Choroid plexus epithelial cell (primary cell): ENCODE data around the gene SNED1.

ENCODE experiments used
- DNase-seq: peaks from one replicate; pipeline ENCODE4 v3.0.0-alpha.2; 2010; ENCODE audit warnings: low read depth
- H3K4me3 ChIP-seq: 2 replicates; pipeline ENCODE4 v1.5.1; 2011; ENCODE audit warnings: low read depth, mild to moderate bottlenecking, control low read depth, low read length, moderate library complexity
- CTCF ChIP-seq: conservative IDR thresholded peaks from 2 replicates; pipeline ENCODE4 v1.5.1; 2011; ENCODE audit warnings: low read depth, mild to moderate bottlenecking, control low read depth, inconsistent platforms, low read length, moderate library complexity

The SNED1 gene

GRCh38 chr2:240957656-240958365, 40.6 kb upstream of the SNED1 start:
- H3K4me3 ChIP-seq = no peak overlapping the region
- no peak for TF ChIP-seq CTCF
- DNase-seq = peak; percentile 27

GRCh38 chr2:240958366-240959213, 39.8 kb upstream of the SNED1 start:
- no peak overlapping the region for H3K4me3 ChIP-seq
- DNase-seq = no peak
- TF ChIP-seq CTCF = no peak

- no peak overlapping the region for H3K4me3 ChIP-seq
- TF ChIP-seq CTCF = no peak
- DNase-seq = no peak
These were observed 39.0 kb upstream of the SNED1 start for GRCh38 chr2:240959214-240959940.

GRCh38 chr2:240959941-240960308, 38.5 kb upstream of the SNED1 start:
- no peak overlapping the region for H3K4me3 ChIP-seq
- TF ChIP-seq CTCF = no peak
- no peak for DNase-seq

GRCh38 chr2:240960309-240960970, 38.0 kb upstream of the SNED1 start:
- DNase-seq = peak; percentile 83
- H3K4me3 ChIP-seq = no peak overlapping the region
- TF ChIP-seq CTCF = no peak

- no peak for TF ChIP-seq CTCF
- no peak overlapping the region for H3K4me3 ChIP-seq
- DNase-seq = peak; percentile 68
These were observed 37.2 kb upstream of the SNED1 start for GRCh38 chr2:240960971-240961876.
